Mucosa of rectum (tissue), 2 donors: Measurements from ENCODE around the gene MDM4.

Experiments used
- H3K27ac ChIP-seq, 2 donors: one replicate each; pipeline ENCODE4 v1.7.0; 2013; ENCODE audit warnings: inconsistent platforms in 2 of 2, low read depth in 2 of 2, low read length in 2 of 2
- H3K27me3 ChIP-seq, 2 donors: one replicate each; pipeline ENCODE4 v1.7.0; 2013; ENCODE audit warnings: low read length in 2 of 2; ENCODE audit not compliant: control insufficient read depth in 2 of 2, insufficient read depth in 2 of 2
- H3K36me3 ChIP-seq, 2 donors: one replicate each; pipeline ENCODE4 v1.7.0; 2013; ENCODE audit warnings: low read length in 2 of 2; ENCODE audit not compliant: control insufficient read depth in 2 of 2, insufficient read depth in 2 of 2
- H3K4me1 ChIP-seq, 2 donors: one replicate each; pipeline ENCODE4 v1.7.0; 2013; ENCODE audit warnings: low read length in 2 of 2, mild to moderate bottlenecking in 1 of 2; ENCODE audit not compliant: control insufficient read depth in 2 of 2, insufficient read depth in 2 of 2
- H3K4me3 ChIP-seq, 2 donors: one replicate each; pipeline ENCODE4 v1.7.0; 2013; ENCODE audit warnings: low read length in 2 of 2
- H3K9ac ChIP-seq, 2 donors: one replicate each; pipeline ENCODE4 v1.7.0; 2013; ENCODE audit warnings: low read length in 2 of 2, low read depth in 1 of 2, mild to moderate bottlenecking in 1 of 2
- H3K9me3 ChIP-seq, 2 donors: one replicate each; pipeline ENCODE4 v1.7.0; 2013; ENCODE audit warnings: low read length in 2 of 2; ENCODE audit not compliant: control insufficient read depth in 2 of 2
- donor health status: healthy.
- donor health status: Normal muscosa, but diverticular disease.

Gene MDM4

DNA sequence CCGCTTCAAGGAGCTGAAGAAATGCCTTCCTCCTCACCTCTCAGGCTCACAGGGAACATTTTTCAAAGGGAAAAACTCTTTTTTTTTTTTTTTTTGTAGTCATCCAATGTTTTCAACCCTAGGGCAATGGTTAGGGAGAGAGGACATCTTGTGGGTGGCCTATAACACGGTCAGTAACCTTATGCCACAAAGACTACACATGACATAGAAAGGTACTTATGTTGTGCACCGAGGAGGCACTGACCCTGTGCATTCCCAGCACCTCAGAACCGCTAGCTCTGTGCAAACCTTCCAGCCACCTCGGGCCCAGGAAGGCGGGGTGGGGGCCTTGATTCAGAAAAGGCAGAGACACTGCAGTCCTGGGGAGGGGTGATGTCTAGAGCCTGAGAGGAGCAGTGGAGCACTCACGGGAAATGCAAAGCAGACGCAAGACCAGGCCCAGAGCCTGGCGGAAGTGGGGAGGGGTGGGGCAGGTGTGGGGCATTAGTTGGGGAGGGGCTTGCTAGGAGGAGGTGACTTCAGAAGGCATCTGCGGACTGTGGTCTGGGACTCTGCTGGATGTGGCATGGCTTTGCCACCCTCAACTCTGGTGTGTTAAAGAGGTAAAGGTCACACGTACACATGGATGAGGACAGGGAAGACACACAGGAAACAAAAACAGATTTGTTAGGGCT lies 68.6 kb downstream of the MDM4 start:
- no peak overlapping the region for H3K4me3 ChIP-seq
- H3K9me3 ChIP-seq: no peaks in the 10 kb centered on the region
- H3K27ac ChIP-seq: no peak overlapping the region
- H3K27me3 ChIP-seq: no peaks in the 10 kb centered on the region
- H3K4me1 ChIP-seq: no peaks in the 10 kb centered on the region
- no peak overlapping the region for H3K9ac ChIP-seq
- no peaks in the 10 kb centered on the region for H3K36me3 ChIP-seq

DNA sequence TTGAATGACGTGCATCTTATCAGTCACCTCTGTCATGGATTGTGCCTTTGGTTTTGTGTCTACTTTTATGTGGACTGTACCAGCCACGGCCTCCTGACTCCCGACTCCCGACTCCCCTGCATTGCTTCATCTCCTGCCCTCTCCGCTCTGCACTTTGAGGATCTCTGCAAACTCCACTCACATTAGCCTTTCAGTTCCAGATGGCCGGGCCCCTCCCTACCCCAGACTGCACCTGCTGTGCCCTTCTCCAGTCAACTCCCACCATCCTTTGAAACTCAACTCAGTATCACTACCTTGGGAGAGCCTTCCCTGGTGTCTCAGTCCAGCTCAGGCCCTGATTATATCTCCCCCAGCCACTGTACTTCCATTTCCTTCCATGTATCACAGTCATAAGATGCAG lies 71.4 kb downstream of the MDM4 start:
- Histone ChIP-seq H3K27me3 (no peaks in the 10 kb centered on the region), H3K9me3 (no peaks in the 10 kb centered on the region), H3K9ac (no peak overlapping the region), H3K4me3 (no peak overlapping the region), H3K36me3 (no peaks in the 10 kb centered on the region), H3K4me1 (no peaks in the 10 kb centered on the region), H3K27ac (no peak overlapping the region)

DNA sequence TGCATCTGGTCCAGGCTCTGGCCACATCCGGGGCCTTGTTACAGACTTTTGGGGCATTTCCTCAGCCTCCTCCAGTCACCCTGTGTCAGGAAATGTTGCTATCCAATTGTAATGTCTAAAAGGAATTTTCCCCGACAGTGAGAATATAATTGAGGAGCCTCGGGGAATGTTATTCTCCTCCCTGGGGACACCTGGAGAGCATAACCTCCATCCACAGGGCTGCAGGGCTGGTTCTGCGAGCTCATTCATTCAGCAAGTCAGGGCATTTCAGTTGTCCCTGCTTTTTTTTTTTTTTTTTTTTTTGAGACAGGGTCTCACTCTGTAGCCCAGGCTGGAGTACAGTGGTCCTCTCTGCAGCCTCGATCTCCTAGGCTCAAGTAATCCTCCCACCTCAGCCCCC lies 72.6 kb downstream of the MDM4 start:
- no peaks in the 10 kb centered on the region for H3K4me1 ChIP-seq
- H3K4me3 ChIP-seq: no peak overlapping the region
- no peak overlapping the region for H3K9ac ChIP-seq
- H3K27me3 ChIP-seq: no peaks in the 10 kb centered on the region
- H3K9me3 ChIP-seq: no peaks in the 10 kb centered on the region
- no peak overlapping the region for H3K27ac ChIP-seq
- H3K36me3 ChIP-seq: no peaks in the 10 kb centered on the region

DNA sequence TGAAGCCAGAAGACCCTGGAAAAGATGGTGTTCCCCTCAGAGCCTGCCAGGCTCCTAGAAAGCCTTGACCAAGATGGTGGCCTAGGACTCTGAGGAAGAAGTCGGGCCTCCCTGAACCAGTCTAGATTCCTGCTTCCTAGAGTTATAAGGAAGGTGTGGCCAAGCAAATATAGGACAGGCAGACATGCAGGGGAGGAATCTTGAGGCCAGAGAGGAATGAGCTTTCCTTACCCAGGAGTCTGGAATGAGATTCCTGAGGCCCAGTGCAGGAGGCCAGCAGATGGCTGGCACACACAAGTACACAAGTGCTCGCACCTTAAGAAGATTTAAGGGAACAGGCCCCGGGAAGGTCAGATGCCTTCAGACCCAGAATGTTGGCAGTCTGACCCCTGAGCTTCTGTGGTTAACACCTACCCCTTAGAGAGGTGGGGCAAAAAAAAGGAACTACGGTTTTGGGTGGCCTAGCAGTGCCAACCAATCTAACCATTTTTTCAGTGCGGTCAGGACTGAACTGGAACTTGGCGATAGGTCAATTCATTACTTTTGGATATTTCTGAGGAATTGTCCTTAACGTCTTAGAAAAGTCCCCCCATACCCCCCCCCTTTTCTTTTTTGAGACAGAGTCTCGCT lies 73.3 kb downstream of the MDM4 start:
- Histone ChIP-seq H3K9me3 (no peaks in the 10 kb centered on the region), H3K4me3 (no peak overlapping the region), H3K36me3 (no peaks in the 10 kb centered on the region), H3K9ac (no peak overlapping the region), H3K27ac (no peak overlapping the region), H3K27me3 (no peaks in the 10 kb centered on the region), H3K4me1 (no peaks in the 10 kb centered on the region)

DNA sequence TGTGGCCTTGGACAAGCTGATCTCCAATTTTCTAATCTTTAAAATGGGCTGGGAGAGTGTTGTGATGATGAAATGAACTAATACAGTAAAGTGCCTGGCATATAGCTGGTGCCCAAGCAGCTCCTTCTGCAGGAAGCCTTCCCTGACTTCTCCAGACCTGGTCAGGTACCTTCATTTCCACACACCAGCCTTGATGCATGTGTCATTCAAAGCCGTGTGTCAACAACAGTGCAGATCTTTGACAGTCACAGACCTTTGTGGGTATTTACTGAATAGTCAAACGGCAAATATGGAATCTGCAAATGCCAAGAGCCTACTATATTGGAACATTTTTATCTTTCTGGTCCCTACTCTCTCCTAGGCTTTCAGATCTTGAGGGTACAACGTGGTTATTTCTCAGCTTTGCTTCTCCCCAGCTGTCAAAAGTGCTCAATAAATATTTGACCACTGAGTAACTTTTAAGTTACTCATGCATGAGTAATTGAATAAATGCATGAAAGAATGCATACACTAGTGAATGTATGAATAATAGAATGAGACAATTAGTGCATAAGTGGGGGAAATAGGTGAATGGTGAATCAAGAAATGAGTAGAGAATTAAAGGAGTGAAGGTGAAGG lies 75.4 kb downstream of the MDM4 start:
- Histone ChIP-seq H3K4me1 (no peaks in the 10 kb centered on the region), H3K27me3 (no peaks in the 10 kb centered on the region), H3K36me3 (no peaks in the 10 kb centered on the region), H3K27ac (no peak overlapping the region), H3K9me3 (no peaks in the 10 kb centered on the region), H3K9ac (no peak overlapping the region), H3K4me3 (no peak overlapping the region)

DNA sequence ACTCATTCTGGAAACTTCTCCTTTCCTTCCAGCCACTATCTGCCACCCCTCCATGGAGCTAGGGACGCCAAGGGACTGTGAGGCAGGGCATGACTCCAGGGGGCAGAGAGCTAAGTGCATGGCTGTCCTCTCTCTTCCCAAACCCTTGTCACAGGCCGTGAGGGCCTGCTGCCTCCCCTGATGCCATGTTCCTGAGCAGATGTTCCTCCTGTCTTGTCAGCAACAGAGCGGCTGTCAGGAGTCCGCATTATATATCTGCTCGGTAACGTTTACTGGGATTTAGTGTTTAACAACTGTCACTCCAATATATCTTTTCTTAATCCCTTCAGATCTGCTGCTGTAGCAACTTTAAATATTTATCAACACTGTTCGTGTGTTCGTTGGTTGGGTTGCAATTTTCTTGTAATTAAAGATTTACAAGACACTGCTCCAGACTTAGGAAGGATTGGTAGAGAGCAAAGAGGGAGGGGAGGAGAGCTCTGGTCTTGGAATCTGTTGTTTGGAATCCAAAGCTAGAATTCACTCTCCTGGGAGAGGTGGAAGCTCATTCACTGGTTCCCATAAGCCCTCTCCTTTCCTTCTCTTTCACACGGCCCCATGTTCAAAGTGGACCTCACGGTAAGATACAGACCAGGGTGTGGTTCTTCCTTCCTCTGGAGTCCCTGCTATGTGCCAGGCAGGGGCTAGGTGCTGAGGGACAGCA lies 76.2 kb downstream of the MDM4 start:
- no peak overlapping the region for H3K4me3 ChIP-seq
- H3K27ac ChIP-seq: no peak overlapping the region
- no peaks in the 10 kb centered on the region for H3K27me3 ChIP-seq
- H3K9ac ChIP-seq: no peak overlapping the region
- H3K36me3 ChIP-seq: no peaks in the 10 kb centered on the region
- no peaks in the 10 kb centered on the region for H3K9me3 ChIP-seq
- no peaks in the 10 kb centered on the region for H3K4me1 ChIP-seq

DNA sequence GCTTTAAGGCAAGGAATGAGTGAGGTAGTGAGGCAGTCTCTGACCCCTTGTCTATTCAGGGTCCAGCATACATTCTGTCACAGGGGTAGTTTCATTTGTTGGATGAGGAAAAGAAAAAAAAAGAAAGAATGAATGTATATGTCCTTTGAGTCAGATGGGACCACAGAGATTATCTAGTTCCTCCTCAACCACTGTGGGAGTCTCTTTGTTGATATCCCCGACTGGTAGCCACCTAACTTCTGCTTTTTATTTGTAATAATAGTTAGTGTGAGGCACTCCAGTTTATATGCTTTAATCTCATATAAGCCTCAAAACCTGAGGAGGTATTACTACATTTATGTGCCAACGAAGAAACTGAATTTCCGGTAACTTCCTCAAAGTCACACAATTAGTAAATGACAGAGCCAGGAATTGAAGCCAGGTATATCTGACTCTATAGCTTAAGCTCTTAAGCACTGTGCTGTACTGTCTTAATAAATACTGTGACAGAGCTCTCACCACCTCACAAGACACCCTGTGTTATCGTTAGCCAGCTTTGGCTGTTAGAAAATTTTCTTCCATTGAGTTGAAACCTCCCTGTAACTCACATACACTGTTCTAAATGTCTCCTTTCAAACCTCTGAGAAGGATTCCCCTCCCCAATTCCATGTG lies 82.2 kb downstream of the MDM4 start:
- Histone ChIP-seq H3K9ac (no peak overlapping the region), H3K9me3 (no peaks in the 10 kb centered on the region), H3K4me3 (no peak overlapping the region), H3K4me1 (no peaks in the 10 kb centered on the region), H3K27me3 (no peaks in the 10 kb centered on the region), H3K27ac (no peak overlapping the region), H3K36me3 (no peaks in the 10 kb centered on the region)

DNA sequence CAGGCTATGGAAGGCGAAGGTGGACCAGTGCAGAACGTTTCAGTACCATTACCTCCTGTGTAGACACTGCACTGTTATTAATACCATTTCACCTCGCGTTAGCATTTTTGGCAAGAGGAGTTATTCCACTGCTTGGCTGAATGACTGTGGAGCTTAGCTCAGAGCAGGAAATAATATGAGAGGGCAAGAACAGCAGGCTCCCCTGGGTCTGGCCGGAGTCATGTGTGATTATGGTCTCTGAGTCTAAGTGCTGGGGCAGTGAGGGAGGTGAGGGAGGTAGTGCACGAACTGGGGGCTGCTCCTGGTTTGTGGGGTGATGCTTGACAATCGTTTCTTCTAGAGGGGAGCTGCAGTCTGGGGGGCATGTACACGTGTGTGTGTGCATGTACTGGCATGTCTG lies 82.9 kb downstream of the MDM4 start:
- H3K9me3 ChIP-seq: no peaks in the 10 kb centered on the region
- no peak overlapping the region for H3K27ac ChIP-seq

DNA sequence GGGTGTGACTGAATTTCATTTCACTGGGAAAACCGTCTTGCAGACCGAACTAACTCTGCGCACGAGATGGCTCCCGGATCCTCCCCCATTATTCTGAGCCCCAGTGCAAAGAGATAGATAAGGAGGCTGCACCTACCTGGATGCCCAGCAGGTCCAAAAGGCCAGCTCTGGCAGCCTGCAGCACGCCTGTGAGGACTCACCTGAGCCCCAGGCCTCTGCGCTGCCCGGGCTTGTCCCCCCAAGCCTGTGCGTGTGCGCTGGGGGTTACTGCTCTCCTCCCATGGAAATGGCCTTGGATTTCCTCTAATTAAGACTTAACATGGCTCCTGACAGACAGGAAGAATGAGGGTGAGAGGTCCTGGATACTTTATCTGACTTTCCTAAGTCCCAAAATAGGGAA lies 83.4 kb downstream of the MDM4 start:
- Histone ChIP-seq H3K9ac (no peak overlapping the region), H3K27ac (no peak overlapping the region), H3K4me3 (no peak overlapping the region), H3K36me3 (no peaks in the 10 kb centered on the region), H3K27me3 (no peaks in the 10 kb centered on the region), H3K9me3 (no peaks in the 10 kb centered on the region), H3K4me1 (no peaks in the 10 kb centered on the region)

More for the DNA sequence above, 82.9 kb downstream of the MDM4 start:
- H3K4me3 ChIP-seq: no peak overlapping the region
- no peaks in the 10 kb centered on the region for H3K36me3 ChIP-seq
- no peak overlapping the region for H3K9ac ChIP-seq
- H3K4me1 ChIP-seq: no peaks in the 10 kb centered on the region
- no peaks in the 10 kb centered on the region for H3K27me3 ChIP-seq

DNA sequence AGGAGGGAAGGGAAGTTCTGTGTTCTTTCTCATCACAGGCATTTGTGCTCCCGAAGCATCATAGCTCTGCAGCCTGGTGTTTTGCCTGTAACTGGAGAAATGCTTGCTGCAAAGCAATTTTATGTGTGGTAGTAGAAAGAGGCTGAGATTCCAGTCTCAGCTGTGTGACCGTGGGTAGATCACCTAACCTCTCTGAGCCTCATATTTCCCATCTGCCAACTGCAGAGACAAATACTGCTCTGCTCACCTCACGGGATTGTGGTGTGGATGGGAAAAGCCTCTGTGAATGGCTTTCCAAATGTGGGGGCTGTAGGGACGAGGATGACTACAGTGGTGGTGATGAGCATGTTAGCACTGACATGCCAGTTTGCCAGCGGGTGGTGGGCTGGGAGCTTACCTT lies 84.0 kb downstream of the MDM4 start:
- Histone ChIP-seq H3K9me3 (no peaks in the 10 kb centered on the region), H3K36me3 (no peaks in the 10 kb centered on the region), H3K9ac (no peak overlapping the region), H3K4me3 (no peak overlapping the region), H3K27me3 (no peaks in the 10 kb centered on the region), H3K4me1 (no peaks in the 10 kb centered on the region), H3K27ac (no peak overlapping the region)
